ENCODE results near the gene GPR153.

Gene GPR153

DNA sequence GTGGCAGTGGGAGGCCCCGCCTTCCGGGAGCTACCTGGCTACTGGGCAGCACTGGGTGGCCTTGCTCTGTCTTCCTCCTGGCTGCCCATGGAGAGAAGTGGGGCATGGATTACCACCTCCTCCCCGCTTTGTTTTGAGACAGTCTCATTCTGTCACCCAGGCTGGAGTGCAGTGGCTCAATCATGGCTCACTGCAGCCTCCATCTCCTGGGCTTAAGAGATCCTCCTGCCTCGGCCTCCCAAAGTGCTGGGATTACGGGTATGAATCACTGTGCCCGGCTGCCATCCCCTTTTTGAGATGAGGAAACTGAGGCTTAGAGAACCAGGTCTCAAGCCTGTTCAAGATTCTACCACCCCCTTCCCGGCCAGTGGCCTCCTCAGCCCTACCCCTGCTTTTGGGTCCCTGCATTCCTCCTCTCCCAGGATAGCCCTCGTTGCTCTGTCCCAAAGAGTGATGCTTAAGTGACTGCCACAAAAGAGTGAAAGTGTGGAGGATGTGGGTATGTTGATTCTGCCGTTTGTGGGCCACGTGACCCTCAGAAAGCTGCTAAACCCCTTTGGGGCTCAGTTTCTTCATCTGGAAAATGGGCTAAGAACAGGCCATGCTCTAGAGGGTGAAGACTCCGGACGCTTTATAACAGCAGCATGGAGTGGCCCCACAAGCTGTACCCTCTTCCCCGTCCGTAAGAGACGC, 9.1 kb downstream of the GPR153 start:
- in situ Hi-C loops (cut with MboI; ENCODE audit: low sequenced_read_pairs) = loop anchor here (25.0 kb wide), 1 partner anchor 160 kb away; the partner anchor contains the start of genes ESPN and HES2

DNA sequence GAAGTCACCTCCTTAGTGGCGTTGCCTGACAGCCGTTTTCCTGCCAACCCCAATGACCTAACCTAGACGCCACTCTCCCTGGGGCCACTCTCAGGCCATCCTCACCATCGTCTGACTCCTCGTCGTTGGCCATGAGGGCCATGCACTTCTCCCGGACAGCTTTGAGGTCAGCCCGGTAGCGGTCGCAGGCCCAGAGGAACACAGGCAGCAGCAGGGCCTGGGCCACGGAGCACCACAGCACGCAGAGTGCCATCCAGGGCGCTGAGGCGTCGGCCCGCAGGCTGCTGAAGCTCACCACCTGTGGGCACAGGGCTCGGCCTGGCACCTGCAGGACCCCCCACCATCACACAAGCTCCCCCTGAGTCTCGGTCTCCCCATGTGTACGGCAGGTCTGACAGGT, 9.7 kb downstream of the GPR153 start:
- in situ Hi-C loops (cut with MboI; ENCODE audit: low sequenced_read_pairs) = loop anchor here (25.0 kb wide), 1 partner anchor 161 kb away; the partner anchor contains the start of genes ESPN and HES2

DNA sequence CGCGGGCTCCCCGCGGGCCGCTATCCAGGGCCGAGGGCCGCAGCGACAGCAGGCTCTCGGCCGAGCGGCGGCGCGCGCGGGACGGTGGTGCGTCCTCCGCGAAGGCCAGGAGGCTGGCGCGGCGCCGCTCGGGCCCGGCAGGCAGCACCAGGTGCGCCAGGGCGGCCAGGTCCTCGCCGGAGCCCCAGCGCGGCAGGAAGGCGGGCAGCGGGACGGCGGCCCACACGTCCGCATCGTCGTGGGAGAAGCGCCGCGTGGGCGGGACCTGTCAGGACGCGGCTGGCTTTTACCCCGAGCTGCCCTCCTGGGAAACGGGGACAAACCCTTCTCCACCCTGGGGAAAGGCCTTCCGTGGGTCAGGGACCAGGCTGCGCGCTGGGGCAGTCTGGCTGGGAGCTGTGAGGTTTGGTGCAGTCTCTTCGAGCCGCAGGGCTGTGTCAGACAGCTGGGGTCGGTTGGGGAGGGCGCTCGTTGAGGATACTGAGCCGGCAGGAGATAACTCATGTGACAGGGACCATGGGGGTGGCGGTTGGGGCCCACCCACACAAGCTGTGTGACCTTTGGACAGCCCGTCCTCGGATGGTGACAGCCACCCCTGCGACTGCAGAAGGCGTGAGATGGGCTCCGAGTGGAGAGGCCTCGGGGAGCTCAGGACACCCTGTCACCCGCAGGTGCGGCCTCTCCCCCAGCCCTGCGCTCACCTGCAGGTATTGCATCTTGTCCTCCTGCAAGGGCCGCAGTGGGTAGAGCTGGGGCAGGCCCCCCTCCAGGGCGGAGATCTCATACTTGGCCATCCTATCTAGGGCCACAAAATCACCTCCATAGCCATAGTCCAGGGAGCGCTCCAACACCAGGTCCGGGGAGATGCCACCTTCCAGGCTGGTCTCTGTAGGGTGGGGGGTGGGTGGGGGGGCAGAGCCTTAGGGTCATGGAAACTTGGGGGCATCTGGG, 10.9 kb downstream of the GPR153 start:
- in situ Hi-C loops (cut with MboI; ENCODE audit: low sequenced_read_pairs) = loop anchor here (10.0 to 25.0 kb wide), 2 partner anchors 95 to 162 kb away; partner anchors contain the start of genes ESPN and HES2

DNA sequence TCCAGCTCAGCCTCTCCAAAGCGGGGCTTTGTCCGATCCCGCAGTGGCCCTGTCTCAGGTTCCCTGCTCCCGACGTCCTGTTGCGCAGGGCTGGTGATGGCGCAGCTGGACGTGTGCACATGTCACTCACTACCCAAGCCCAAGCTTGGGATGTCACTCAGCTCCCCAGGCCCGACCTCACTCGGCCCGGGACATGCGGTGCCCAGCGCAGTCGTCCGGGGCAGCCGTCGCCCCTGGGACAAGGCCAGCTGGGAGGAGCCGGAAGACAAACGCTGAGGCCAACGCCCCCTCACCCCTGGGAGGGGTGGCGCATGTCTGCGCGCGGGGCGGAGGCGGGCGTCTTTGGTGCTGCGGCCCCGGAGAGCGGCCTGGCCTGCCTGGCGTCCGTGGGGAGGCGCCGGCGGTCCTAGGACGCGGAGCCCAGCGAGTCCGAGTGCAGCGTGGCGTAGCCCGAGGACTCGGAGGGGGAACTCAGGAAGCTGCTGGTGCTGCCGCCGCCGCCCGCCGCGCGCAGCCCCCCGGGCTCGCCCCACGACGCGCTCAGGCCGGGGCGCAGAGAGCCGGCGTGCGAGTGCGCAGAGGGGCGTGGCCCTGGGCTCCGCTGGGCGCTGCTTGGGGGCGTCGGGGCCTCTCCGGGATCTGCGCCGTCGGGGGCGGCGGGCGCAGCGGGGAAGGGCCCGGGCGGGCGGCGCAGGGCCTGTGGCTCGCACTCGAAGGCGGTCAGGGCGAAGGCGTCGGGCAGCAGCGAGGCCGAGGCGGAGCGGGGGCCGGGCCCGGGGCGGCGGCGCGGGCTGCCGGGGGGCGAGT, 11.8 kb downstream of the GPR153 start:
- in situ Hi-C loops (cut with MboI; ENCODE audit: low sequenced_read_pairs) = loop anchor here (10.0 kb wide), 1 partner anchor 96 kb away; no protein-coding TSS in a partner anchor

DNA sequence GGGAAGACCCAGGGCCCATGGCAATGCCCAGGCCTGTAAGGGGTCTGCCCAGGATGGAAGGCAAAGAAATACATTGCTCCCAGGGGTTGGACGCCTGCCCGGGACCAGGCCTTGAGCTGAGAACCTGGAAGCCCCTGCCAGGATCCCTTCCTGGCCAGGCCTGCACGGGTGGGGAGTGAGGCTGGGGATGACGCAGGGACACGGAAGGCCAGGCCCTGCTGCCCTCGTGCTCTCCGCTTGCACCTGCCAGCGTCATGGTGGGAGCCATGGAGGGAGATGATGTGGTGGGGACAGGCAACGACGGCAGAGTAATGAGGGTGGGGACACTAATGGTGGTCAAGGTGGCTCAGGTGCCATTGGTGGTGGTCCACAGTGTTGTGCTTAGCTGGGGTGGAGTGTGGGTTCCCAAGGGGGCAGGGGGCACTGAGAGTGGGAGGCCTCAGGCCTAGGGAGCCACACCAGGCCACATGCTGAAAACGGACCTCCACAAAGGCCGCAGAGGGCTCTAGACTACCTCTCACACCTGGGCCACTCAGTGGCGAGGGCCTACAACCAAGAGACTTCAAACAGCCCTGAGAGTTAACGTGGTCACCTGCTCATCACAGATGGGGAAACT, 12.6 kb downstream of the GPR153 start:
- in situ Hi-C loops (cut with MboI; ENCODE audit: low sequenced_read_pairs) = loop anchor here (10.0 kb wide), 1 partner anchor 97 kb away; no protein-coding TSS in a partner anchor

DNA sequence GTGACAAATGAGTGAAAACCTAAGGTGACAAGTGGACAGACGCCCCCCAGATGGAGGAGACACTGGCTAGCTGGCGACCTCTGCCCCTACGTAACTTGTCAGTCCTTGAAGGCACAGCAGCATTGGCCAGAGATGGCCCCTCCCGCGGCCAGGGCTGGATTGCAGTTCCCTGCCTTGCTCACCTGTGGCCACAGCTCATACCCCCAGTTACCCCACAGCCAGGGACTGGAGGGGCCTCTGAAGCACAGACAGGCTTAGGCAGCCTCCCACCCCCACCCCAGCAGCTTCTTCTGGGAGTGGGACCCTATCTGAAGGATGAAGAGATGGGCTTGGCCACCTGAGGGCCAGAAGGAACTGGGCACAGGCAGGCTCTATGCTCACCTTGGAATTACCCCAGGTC, 13.2 kb downstream of the GPR153 start:
- in situ Hi-C loops (cut with MboI; ENCODE audit: low sequenced_read_pairs) = loop anchor here (10.0 kb wide), 1 partner anchor 97 kb away; no protein-coding TSS in a partner anchor

DNA sequence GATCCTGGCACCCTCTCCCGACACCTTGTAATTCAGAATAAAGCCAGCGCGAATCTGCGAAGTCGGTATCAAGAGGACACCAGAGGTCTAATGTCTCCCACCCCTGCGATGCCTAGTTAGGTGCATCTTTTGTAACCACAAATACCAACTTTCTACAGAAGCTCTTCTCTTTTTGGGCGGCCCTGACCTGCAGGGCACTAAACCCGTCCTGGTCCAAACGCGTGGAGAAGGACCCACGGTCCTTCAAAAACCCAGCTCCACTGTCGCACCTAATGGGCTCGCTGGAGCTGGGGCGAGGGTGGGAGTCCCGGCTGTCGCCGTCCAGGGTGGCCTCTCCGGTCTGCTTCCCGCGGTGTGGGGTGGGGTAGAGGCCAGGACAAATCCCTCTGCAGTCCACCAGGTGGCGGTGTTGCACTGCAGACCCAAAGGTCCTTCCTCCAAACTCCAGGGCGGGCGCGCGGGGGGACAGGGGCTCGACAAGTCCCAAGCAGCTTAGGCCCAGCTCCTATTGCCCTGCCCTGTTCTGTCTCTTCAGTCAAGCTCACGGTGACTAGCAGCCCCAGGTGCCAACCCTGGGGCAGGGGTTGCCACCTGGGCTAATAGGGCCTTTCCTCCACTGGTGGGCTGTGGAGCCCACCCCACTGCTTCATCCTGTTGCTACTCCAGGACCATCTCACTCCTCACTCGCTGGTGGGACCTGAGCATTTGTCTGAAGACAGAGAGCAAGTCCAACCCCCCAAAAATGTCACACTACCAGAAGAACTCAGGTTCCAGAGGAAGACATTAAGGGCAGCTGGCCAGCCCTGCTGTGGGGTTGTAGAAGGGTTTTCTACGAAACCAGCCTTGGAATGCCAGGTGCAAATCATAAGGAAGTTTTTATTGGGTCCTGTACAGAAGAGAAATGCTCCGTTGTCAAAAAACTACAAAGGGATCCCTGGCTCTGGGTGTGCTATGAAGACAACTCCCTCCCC, 14.1 kb downstream of the GPR153 start:
- in situ Hi-C loops (cut with MboI; ENCODE audit: low sequenced_read_pairs) = loop anchor here (10.0 kb wide), 1 partner anchor 98 kb away; no protein-coding TSS in a partner anchor

DNA sequence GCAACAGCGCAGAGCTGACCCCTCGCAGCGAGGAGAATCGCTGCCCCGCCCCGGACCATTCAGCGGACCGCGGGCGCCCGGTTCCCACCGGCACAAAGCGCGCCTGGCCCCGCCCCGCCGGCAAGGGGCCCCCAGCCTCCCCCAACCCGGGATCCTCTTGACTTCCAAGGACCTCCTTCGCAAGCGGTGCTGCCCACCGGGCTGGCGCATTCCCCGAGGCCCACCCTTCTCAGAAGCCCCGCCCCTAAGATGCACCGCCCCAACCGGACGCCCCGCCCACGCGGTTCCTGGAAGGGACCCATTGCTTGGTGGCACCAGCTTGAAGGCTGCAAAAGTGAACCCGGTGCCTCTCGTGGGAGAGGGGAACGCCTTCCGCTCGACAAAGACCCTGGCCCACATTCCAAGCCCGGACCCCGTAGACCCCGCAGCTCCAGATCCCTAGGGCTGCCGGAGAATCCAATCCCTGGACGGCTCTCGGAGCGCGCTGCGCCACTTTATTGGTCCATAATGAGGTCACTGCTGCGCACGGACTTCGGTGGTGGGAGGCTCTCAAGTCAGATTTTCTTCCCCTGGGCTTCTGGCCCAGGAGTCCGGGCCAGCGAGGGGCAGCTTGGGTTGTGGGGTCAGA, 14.9 kb downstream of the GPR153 start:
- in situ Hi-C loops (cut with MboI; ENCODE audit: low sequenced_read_pairs) = loop anchor here (10.0 kb wide), 1 partner anchor 99 kb away; no protein-coding TSS in a partner anchor

DNA sequence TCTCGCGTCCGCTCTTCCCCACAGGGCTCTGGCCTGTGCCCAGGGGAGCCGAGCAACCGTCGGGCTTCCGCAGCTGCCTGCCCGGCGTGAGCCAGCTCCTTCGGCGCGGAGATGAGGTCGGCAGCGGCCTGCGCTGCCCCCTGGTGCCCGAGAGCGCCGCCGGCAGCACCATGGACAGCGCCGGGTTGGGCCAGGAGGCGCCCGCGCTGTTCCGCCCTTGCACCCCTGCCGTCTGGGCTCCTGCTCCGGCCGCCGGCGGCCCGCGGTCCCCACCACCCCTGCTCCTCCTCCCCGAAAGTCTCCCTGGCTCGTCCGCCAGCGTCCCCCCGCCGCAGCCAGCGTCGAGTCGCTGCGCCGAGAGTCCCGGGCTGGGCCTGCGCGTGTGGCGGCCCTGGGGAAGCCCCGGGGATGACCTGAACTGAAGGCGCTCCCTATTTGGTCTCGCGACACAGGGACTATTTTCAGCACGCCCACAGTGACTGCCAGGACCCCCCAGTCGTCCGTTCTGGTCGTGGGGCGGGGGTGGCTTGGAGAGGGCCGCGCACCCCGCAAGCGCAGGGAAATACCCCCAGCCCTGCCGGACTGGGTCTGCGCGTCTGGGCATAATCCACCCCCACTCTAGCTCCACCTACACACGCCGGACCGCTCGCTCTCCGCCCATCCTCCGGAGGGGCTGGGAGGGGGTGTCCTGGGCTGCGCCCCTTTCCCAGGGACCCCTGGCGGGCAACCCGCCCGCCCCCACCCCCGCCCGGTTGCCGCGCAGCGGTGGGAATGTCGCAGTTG, 15.6 kb downstream of the GPR153 start:
- in situ Hi-C loops (cut with MboI; ENCODE audit: low sequenced_read_pairs) = loop anchor here (10.0 kb wide), 1 partner anchor 100 kb away; no protein-coding TSS in a partner anchor

DNA sequence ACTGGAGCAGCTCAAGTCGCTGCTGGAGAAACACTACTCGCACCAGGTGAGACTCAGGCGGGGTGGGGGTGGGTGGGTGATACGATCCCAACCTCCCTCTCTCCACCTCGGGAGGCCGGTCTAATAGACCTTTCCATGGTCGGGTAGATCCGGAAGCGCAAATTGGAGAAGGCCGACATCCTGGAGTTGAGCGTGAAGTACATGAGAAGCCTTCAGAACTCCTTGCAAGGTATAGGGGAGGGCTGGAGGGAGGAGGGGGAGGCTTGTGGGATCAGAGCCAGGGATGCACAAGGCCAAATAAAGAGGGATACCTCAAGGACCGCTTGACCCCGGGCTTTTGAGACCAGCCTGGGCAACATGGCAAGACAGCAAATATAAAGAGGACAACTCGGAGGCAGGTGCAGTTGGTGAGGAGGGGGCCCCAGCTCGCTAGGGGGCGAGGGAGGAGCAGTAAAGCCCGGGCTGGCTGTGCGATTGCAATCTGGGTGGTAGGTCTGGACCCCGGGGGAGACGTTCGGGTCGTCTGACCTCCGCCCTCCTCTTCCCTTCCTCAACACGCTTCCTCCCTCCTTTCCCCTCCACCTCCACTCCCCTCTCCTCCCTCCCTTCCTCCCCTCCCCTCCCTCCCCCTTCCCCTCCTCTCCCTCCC, 16.4 kb downstream of the GPR153 start:
- in situ Hi-C loops (cut with MboI; ENCODE audit: low sequenced_read_pairs) = loop anchor here (10.0 kb wide), 1 partner anchor 100 kb away; no protein-coding TSS in a partner anchor

DNA sequence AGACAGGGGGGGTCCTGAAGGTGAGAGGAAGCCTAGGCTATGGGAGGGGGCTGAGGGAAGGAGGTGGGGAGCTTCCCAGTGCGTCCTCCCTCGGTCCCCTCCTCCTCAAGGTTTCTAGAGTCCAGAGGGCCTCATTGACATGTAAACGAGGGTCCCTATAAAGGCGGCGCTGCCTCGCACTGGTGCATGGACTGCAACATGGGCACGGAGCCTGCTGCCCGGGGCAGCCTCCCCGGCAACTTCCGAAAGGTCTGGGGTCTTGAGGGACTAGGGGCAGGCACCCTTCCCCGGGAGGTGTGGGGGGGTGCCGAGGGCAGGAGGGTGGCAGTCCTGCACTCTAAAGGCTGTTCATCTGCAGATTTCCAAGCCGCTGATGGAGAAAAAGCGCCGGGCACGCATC, 16.9 kb downstream of the GPR153 start, which contains the start of gene HES3:
Gene HES3 (plus strand): TSS at position 187 of the 400 bp plus-strand sequence. CDS start 187 bp downstream, at position 374.
- in situ Hi-C loops (cut with MboI; ENCODE audit: low sequenced_read_pairs) = loop anchor here (10.0 kb wide), 1 partner anchor 101 kb away; no protein-coding TSS in a partner anchor

DNA sequence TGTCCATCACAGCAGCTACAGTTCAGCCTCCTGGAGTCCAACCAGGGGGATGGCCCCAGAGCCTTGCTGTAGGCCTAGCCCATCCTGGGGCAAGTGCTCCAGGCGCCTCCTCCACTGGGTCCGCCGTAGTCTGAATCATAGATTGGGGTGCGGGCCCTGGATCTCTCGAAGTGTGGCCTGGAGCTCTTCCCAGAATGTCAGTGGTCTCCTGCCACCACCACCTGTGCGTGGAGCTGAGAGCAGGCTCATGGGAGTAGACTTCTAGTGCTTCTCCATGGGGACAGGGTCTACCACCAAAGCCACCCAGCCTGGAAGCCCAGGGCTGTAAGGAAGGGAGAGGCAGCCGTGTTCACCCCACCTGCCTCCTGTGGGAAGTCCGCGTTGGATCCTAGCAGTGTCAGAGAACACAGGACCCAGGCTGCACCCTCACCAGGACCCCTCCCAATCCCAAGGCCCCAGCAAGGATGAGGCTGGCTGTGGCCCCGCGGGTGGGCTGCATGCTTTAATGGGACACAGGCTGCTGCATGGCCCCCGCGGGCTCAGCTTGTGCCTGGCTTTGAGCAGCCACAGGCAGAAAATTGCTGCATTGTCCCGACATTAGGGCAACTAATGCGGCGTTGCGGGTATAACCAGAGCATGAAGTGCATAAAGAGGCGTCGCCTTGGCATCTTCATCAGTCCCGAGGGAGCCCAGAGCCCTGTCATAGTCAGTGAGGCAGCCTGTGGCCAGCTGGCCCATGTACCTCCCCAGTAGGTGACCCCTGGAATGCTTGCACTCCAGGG, 17.7 kb downstream of the GPR153 start:
- in situ Hi-C loops (cut with MboI; ENCODE audit: low sequenced_read_pairs) = loop anchor here (10.0 kb wide), 1 partner anchor 102 kb away; no protein-coding TSS in a partner anchor

DNA sequence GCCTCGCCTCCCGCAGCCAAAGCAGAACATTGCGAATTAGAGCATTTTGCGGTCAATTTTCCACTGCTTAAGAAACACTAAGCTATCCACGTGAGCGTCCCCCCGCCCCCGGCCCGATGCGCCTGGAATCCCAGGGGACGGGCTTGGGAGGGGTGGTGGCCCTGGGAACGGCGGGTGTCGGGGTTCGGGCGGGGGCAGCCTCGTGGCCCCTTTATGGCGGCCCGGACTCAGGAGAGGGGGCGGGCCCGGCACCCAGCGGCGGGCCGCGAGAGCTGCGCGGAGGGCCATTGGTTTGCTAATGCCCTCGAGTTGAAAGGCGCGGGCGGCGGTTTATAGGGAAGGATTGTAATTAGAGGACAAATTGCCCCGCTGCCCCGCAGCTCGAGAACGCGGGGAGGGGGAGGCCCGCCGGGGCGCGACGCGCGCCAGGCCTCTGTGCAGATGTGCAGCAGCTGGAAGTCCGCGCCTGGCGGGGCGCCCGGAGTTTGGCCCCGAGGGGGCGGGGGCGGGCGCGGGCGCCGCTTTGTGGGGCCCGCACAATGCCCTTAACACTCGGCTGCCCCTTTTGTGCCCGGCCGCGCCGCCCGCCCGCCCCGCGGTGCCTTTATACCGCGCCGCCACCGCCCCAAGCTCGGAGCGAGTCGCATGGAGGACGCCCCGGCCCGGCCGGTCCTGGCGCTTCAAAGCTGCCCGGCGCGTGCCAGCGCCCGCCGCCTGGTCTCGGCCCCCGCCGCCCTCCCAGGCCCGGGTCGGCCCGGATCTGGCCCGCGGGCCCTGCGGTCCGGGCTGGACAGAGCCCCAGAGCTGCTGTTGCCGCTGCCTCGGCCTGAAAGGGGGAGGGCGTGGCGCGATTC, 18.8 kb downstream of the GPR153 start:
- in situ Hi-C loops (cut with MboI; ENCODE audit: low sequenced_read_pairs) = loop anchor here (10.0 kb wide), 1 partner anchor 103 kb away; no protein-coding TSS in a partner anchor

DNA sequence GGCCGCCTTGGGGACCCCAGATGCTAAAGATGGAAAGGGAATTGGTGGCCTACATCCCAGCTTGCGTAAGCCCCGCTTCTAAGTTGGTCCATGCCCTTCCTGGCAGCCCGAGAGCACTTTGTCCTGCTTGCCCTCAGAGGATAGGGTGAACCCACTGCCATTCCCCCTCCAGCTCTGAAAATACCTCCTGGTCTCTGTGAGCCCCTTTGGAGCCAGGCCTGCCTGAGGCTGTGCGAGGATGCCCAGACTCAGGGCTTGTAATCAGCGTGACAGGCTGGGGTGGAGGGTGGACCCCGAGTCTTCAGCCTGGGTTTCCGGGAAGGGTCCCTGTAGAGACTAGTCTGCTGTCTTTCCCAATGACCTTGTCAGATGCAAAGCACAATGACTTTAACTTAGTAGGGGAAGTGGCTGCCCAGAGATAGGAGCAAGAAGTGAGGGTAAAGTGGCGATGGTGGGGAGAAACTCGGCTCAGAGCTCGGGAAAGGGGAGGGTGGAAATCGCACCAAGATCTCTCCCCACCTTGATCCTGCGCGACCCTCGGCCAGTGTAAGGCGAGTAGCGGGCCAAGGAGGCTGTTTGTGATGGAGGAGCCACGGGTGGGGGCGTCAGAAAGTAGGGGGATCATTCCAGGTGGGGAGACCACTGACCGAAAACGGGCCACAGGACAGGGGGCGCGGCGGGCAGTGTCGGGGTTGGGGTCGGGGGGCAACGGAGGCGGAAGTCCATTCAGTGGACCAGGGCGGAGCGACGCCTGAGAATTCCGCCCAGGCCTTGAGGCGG, 19.6 kb downstream of the GPR153 start:
- in situ Hi-C loops (cut with MboI; ENCODE audit: low sequenced_read_pairs) = loop anchor here (10.0 kb wide), 1 partner anchor 104 kb away; no protein-coding TSS in a partner anchor
